Keratinocyte (primary cell): ENCODE measurements around the gene SYP. TPM values are rescaled to one million over a fixed set of nuclear protein-coding genes. Genes with fewer than 3 reads are reported as not detected.

ENCODE experiments used
- DNase-seq: peaks from one replicate; pipeline ENCODE4 v3.0.0-alpha.2; 2011; ENCODE audit warnings: low read depth, missing footprints, low spot score
- FAIRE-seq: peaks from 2 replicates; lab custom pipeline; 2011; peaks lifted over from hg19 to GRCh38; lab: Jason Lieb, UNC
- H2AFZ ChIP-seq: 2 replicates; pipeline ENCODE4 v1.6.0; 2012; ENCODE audit warnings: low read length, control low read depth, inconsistent platforms; ENCODE audit not compliant: control insufficient read depth
- H3K27ac ChIP-seq: 2 replicates; pipeline ENCODE4 v1.5.1; 2011; ENCODE audit warnings: low read length; ENCODE audit not compliant: control insufficient read depth, insufficient read depth
- H3K27me3 ChIP-seq: 3 replicates; pipeline ENCODE4 v1.6.0; 2011; ENCODE audit warnings: low read length; ENCODE audit not compliant: control insufficient read depth, insufficient read depth; ENCODE audit errors: extremely low read depth
- H3K36me3 ChIP-seq, 2 experiments: 2 replicates in 1 of 2; 3 replicates in 1 of 2; pipeline ENCODE4 v1.5.1; 2011; ENCODE audit warnings: low read length in 2 of 2, mild to moderate bottlenecking in 1 of 2; ENCODE audit not compliant: control insufficient read depth in 2 of 2, insufficient read depth in 2 of 2; ENCODE audit errors: extremely low read depth in 1 of 2
- H3K4me1 ChIP-seq: 3 replicates; pipeline ENCODE4 v1.5.1; 2011; ENCODE audit warnings: low read length; ENCODE audit not compliant: control insufficient read depth, insufficient read depth; ENCODE audit errors: extremely low read depth
- H3K4me2 ChIP-seq: 3 replicates; pipeline ENCODE4 v1.6.0; 2011; ENCODE audit warnings: low read depth, low read length; ENCODE audit not compliant: control insufficient read depth, insufficient read depth; ENCODE audit errors: extremely low read depth
- H3K4me3 ChIP-seq, 3 experiments: fragments of 200-600 bp in 1 of 3; sonication (generic) in 1 of 3; 2 replicates in 2 of 3; 3 replicates in 1 of 3; pipeline ENCODE4 v1.5.1; 2011 to 2016; ENCODE audit warnings: low read length in 3 of 3, mild to moderate bottlenecking in 3 of 3, control low read depth in 2 of 3, inconsistent platforms in 1 of 3, low read depth in 1 of 3, mixed read lengths in 1 of 3, mixed run types in 1 of 3, moderate library complexity in 1 of 3; ENCODE audit not compliant: control insufficient read depth in 2 of 3, insufficient read depth in 2 of 3; ENCODE audit errors: extremely low read depth in 1 of 3
- H3K79me2 ChIP-seq: 2 replicates; pipeline ENCODE4 v1.6.0; 2012; ENCODE audit warnings: low read length; ENCODE audit not compliant: control insufficient read depth, insufficient read depth
- H3K9ac ChIP-seq: 3 replicates; pipeline ENCODE4 v1.6.0; 2011; ENCODE audit warnings: low read length; ENCODE audit not compliant: control insufficient read depth, insufficient read depth; ENCODE audit errors: extremely low read depth
- H3K9me1 ChIP-seq: 3 replicates; pipeline ENCODE4 v1.6.0; 2011; ENCODE audit warnings: low read length; ENCODE audit not compliant: control insufficient read depth, insufficient read depth; ENCODE audit errors: extremely low read depth
- H3K9me3 ChIP-seq: 2 replicates; pipeline ENCODE4 v1.5.1; 2012; ENCODE audit warnings: low read depth, low read length; ENCODE audit not compliant: control insufficient read depth
- H4K20me1 ChIP-seq: 3 replicates; pipeline ENCODE4 v1.6.0; 2011; ENCODE audit warnings: low read length; ENCODE audit not compliant: control insufficient read depth, insufficient read depth; ENCODE audit errors: extremely low read depth
- EZH2 ChIP-seq: IDR thresholded peaks from one replicate; pipeline ENCODE4 v1.6.1; 2012; ENCODE audit warnings: inconsistent platforms, mild to moderate bottlenecking, low read length, moderate library complexity
- dilution Hi-C: fragments of 300-500 bp; cut with MboI; formaldehyde crosslinking; loops from one replicate; pipeline ENCODE4 v1.7.0; 2020; ENCODE audit warnings: low sequenced_read_pairs; ENCODE audit not compliant: extremely low pct_ligation_motif_present
- polyA plus RNA-seq, 5 experiments: library from polyadenylated mRNA; depleted of rRNA in 3 of 5; stranded (reverse) in 3 of 5; stranded (forward) in 1 of 5; unstranded in 1 of 5; fragments of >200 nt; gene quantifications; 1 replicate in 1 of 5; 2 replicates in 3 of 5; 3 replicates in 1 of 5; pipeline versions ENCODE4 v1.2.1 to v1.2.3, GENCODE V29; 2011 to 2012; ENCODE audit warnings: missing spikeins in 2 of 5, low read depth in 1 of 5, low replicate concordance in 1 of 5
- TF ChIP-seq, protein P1 (sequence below), 3 experiments: IDR thresholded peaks in 1 of 3; conservative IDR thresholded peaks in 1 of 3; optimal IDR thresholded peaks in 1 of 3; 2 replicates in 2 of 3; 3 replicates in 1 of 3; pipeline versions ENCODE3 to v1.5.1; 2011; ENCODE audit warnings: low read length in 3 of 3, mild to moderate bottlenecking in 3 of 3, moderate library complexity in 2 of 3, control low read depth in 1 of 3, inconsistent platforms in 1 of 3; ENCODE audit not compliant: insufficient read depth in 2 of 3; ENCODE audit errors: extremely low read depth in 1 of 3

SYP gene
- polyA plus RNA-seq, 1 donor (not counting 4 experiments of a cell fraction or from before 2014, with no cell fraction given) = 0.07 TPM

- Histone ChIP-seq H3K79me2 (peaks cover 5% of the 10 kb centered on the region), H4K20me1 (no peaks in the 10 kb centered on the region), H3K27me3 (no peaks in the 10 kb centered on the region), H3K9me3 (no peaks in the 10 kb centered on the region), H3K9ac (no peak overlapping the region), H3K4me2 (no peak overlapping the region), H3K4me3 (no peak overlapping the region), H3K36me3 (peaks cover 1 to 2% of the 10 kb centered on the region in 2 experiments), H2AFZ (no peak overlapping the region), H3K27ac (no peak overlapping the region), H3K9me1 (no peaks in the 10 kb centered on the region), H3K4me1 (peaks cover 16% of the 10 kb centered on the region)
- DNase-seq = no peak
- no peak for FAIRE-seq
- dilution Hi-C loops = no loop called here
- no peak for TF ChIP-seq EZH2
- TF ChIP-seq, protein P1, sequence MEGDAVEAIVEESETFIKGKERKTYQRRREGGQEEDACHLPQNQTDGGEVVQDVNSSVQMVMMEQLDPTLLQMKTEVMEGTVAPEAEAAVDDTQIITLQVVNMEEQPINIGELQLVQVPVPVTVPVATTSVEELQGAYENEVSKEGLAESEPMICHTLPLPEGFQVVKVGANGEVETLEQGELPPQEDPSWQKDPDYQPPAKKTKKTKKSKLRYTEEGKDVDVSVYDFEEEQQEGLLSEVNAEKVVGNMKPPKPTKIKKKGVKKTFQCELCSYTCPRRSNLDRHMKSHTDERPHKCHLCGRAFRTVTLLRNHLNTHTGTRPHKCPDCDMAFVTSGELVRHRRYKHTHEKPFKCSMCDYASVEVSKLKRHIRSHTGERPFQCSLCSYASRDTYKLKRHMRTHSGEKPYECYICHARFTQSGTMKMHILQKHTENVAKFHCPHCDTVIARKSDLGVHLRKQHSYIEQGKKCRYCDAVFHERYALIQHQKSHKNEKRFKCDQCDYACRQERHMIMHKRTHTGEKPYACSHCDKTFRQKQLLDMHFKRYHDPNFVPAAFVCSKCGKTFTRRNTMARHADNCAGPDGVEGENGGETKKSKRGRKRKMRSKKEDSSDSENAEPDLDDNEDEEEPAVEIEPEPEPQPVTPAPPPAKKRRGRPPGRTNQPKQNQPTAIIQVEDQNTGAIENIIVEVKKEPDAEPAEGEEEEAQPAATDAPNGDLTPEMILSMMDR (optimal IDR thresholded peaks at IDR 0.05 in 1 of 3, IDR thresholded peaks at IDR 0.05 in 1 of 3, conservative IDR thresholded peaks at IDR 0.05 in 1 of 3; ENCODE audit: extremely low read depth in 1 of 3, insufficient read depth in 2 of 3, low read length in 3 of 3) = no peak
Measured at GRCh38 chrX:49188468-49189076, 11.4 kb downstream of the SYP start.

GRCh38 chrX:49187526-49187925 lies 12.5 kb downstream of the SYP start:
- H2AFZ ChIP-seq = no peak overlapping the region
- no peak overlapping the region for H3K27ac ChIP-seq
- H3K4me1 ChIP-seq = peaks cover 17% of the 10 kb centered on the region
- peaks cover 4 to 6% of the 10 kb centered on the region in 2 experiments for H3K36me3 ChIP-seq
- H3K9me1 ChIP-seq = no peaks in the 10 kb centered on the region
- H3K9ac ChIP-seq = no peak overlapping the region
- no peaks in the 10 kb centered on the region for H4K20me1 ChIP-seq
- no peaks in the 10 kb centered on the region for H3K27me3 ChIP-seq
- H3K79me2 ChIP-seq = peaks cover 9% of the 10 kb centered on the region
- DNase-seq (no peak), FAIRE-seq (no peak)
- no peak for TF ChIP-seq EZH2
- TF ChIP-seq, protein P1 (optimal IDR thresholded peaks at IDR 0.05 in 1 of 3, IDR thresholded peaks at IDR 0.05 in 1 of 3, conservative IDR thresholded peaks at IDR 0.05 in 1 of 3; ENCODE audit: extremely low read depth in 1 of 3, insufficient read depth in 2 of 3, low read length in 3 of 3) = no peak
- dilution Hi-C loops = no loop called here
- no peak overlapping the region for H3K4me3 ChIP-seq
- H3K4me2 ChIP-seq = no peak overlapping the region
- no peaks in the 10 kb centered on the region for H3K9me3 ChIP-seq
